Measurements from ENCODE around the gene CACNA1E.
A peak's percentile ranks its signal among the peaks of the same experiment; 100 is the strongest.

- TF ChIP-seq POLR2A (IDR thresholded peaks at IDR 0.05; ENCODE audit: low read depth, low read length), result no peak
- TF ChIP-seq RAD21 (IDR thresholded peaks at IDR 0.05; ENCODE audit: low read length), result peak; percentile 20; the same call in 1 of the 2 replicates
- peak; percentile 24; the same call in 1 of the 2 replicates for TF ChIP-seq CTCF (conservative IDR thresholded peaks at IDR 0.05; ENCODE audit: low read depth, low read length)
- TF ChIP-seq USF2 (IDR thresholded peaks at IDR 0.05; ENCODE audit: low read depth, low read length), result no peak
- TF ChIP-seq ELK1 (IDR thresholded peaks at IDR 0.05; ENCODE audit: borderline replicate concordance, low read depth, low read length), result no peak
- TF ChIP-seq NFE2L2 (IDR thresholded peaks at IDR 0.05; ENCODE audit: low read depth, low read length), result no peak
Observed at GRCh38 chr1:181676269-181676668, 193.0 kb downstream of the CACNA1E start.

All from IMR-90 (cell line).